KMS-11 (cell line): Measurements from ENCODE around the gene DSE.

Experiments used
- H2AFZ ChIP-seq: fragments of 200-600 bp; sonication (generic); 2 replicates; pipeline ENCODE4 v1.6.1; 2016; ENCODE audit warnings: antibody characterized with exemption, mixed run types, low read depth
- H3K27ac ChIP-seq: fragments of 200-600 bp; sonication (generic); 2 replicates; pipeline ENCODE4 v1.6.1; 2016; ENCODE audit warnings: mild to moderate bottlenecking, mixed run types
- H3K27me3 ChIP-seq: fragments of 200-600 bp; sonication (generic); 2 replicates; pipeline ENCODE4 v1.6.1; 2017; ENCODE audit warnings: mild to moderate bottlenecking, low read depth, mixed run types, moderate library complexity; ENCODE audit not compliant: insufficient read depth
- H3K36me3 ChIP-seq: fragments of 200-600 bp; sonication (generic); 2 replicates; pipeline ENCODE4 v1.6.1; 2017; ENCODE audit warnings: mild to moderate bottlenecking, mixed run types; ENCODE audit not compliant: insufficient read depth
- H3K4me1 ChIP-seq: fragments of 200-600 bp; sonication (generic); 2 replicates; pipeline ENCODE4 v1.6.1; 2016; ENCODE audit warnings: mild to moderate bottlenecking, low read depth, mixed run types; ENCODE audit not compliant: poor library complexity, severe bottlenecking
- H3K4me2 ChIP-seq: fragments of 200-600 bp; sonication (generic); 2 replicates; pipeline ENCODE4 v1.7.0; 2016; ENCODE audit warnings: mild to moderate bottlenecking, mixed run types
- H3K4me3 ChIP-seq: fragments of 200-600 bp; sonication (generic); IDR thresholded peaks from 2 replicates; pipeline ENCODE4 v1.6.1; 2017; ENCODE audit warnings: low read depth, low read length, mixed read lengths; ENCODE audit not compliant: insufficient read depth
- H3K79me2 ChIP-seq: fragments of 200-600 bp; sonication (generic); 2 replicates; pipeline ENCODE4 v1.6.1; 2016; ENCODE audit warnings: low read depth, mixed run types; ENCODE audit not compliant: insufficient read depth
- H3K9ac ChIP-seq: fragments of 200-600 bp; sonication (generic); 2 replicates; pipeline ENCODE4 v1.6.1; 2016; ENCODE audit warnings: mild to moderate bottlenecking, mixed run types
- H4K20me1 ChIP-seq: fragments of 200-600 bp; sonication (generic); 2 replicates; pipeline ENCODE4 v1.6.1; 2016; ENCODE audit warnings: mild to moderate bottlenecking, mixed run types; ENCODE audit not compliant: insufficient read depth
- CTCF ChIP-seq: fragments of 200-600 bp; sonication (generic); conservative IDR thresholded peaks from 2 replicates; pipeline ENCODE4 v1.6.1; 2017; ENCODE audit warnings: low read depth, mild to moderate bottlenecking, antibody characterized with exemption, low read length, moderate library complexity, mixed read lengths

Gene DSE

GRCh38 chr6:116447496-116448011 lies 76.8 kb downstream of the DSE start:
- Histone ChIP-seq H3K4me1 (peaks cover 42% of the 10 kb centered on the region), H3K27me3 (no peaks in the 10 kb centered on the region), H3K4me2 (no peak overlapping the region), H3K27ac (no peak overlapping the region), H3K9ac (no peak overlapping the region), H3K36me3 (no peaks in the 10 kb centered on the region), H2AFZ (no peak overlapping the region), H3K4me3 (no peak overlapping the region), H4K20me1 (no peaks in the 10 kb centered on the region), H3K79me2 (no peaks in the 10 kb centered on the region)
- TF ChIP-seq CTCF = no peak

GRCh38 chr6:116449565-116449964 lies 78.8 kb downstream of the DSE start:
- H3K9ac ChIP-seq = no peak overlapping the region
- peaks cover 34% of the 10 kb centered on the region for H3K4me1 ChIP-seq
- H3K4me3 ChIP-seq = no peak overlapping the region
- H3K79me2 ChIP-seq = no peaks in the 10 kb centered on the region
- H3K36me3 ChIP-seq = no peaks in the 10 kb centered on the region
- H4K20me1 ChIP-seq = no peaks in the 10 kb centered on the region
- no peaks in the 10 kb centered on the region for H3K27me3 ChIP-seq
- H3K27ac ChIP-seq = no peak overlapping the region
- TF ChIP-seq CTCF = no peak
- H2AFZ ChIP-seq = no peak overlapping the region
- no peak overlapping the region for H3K4me2 ChIP-seq

- Histone ChIP-seq H3K4me1 (peaks cover 29% of the 10 kb centered on the region), H3K4me2 (no peak overlapping the region), H3K36me3 (no peaks in the 10 kb centered on the region), H3K27me3 (no peaks in the 10 kb centered on the region), H3K4me3 (no peak overlapping the region), H2AFZ (no peak overlapping the region), H4K20me1 (no peaks in the 10 kb centered on the region), H3K9ac (no peak overlapping the region), H3K79me2 (no peaks in the 10 kb centered on the region), H3K27ac (no peak overlapping the region)
- TF ChIP-seq CTCF = no peak
Observed at GRCh38 chr6:116450185-116450710, 79.5 kb downstream of the DSE start.

- Histone ChIP-seq H3K27ac (no peak overlapping the region), H3K36me3 (no peaks in the 10 kb centered on the region), H3K27me3 (no peaks in the 10 kb centered on the region)
Observed at GRCh38 chr6:116450769-116451740, 80.3 kb downstream of the DSE start.

More at GRCh38 chr6:116450769-116451740, 80.3 kb downstream of the DSE start:
- peaks cover 23% of the 10 kb centered on the region for H3K4me1 ChIP-seq
- H3K79me2 ChIP-seq = no peaks in the 10 kb centered on the region
- no peak overlapping the region for H3K4me2 ChIP-seq
- no peak overlapping the region for H3K4me3 ChIP-seq
- no peak overlapping the region for H3K9ac ChIP-seq
- no peak for TF ChIP-seq CTCF
- H2AFZ ChIP-seq = no peak overlapping the region
- H4K20me1 ChIP-seq = no peaks in the 10 kb centered on the region
